Effector memory CD4-positive, alpha-beta T cell (primary cell): ENCODE results near the gene AP2S1.
"Not testable (repeated sequence)": the region's sequence is repeated elsewhere in the genome, so short reads cannot be mapped to it uniquely, and the experiment has no call there.

Experiments
- DNase-seq, 3 donors: peaks; one replicate each; pipeline ENCODE4 v3.0.0-alpha.2; 2020
- H3K27ac ChIP-seq: 2 replicates; pipeline ENCODE4 v1.7.0; 2013; ENCODE audit warnings: mild to moderate bottlenecking, low read length, moderate library complexity; ENCODE audit not compliant: insufficient read depth, poor library complexity, severe bottlenecking
- H3K27me3 ChIP-seq: replicated peaks from 2 replicates; pipeline ENCODE4 v1.7.0; 2013; ENCODE audit warnings: mild to moderate bottlenecking, low read length; ENCODE audit not compliant: insufficient read depth, control insufficient read depth, poor library complexity, severe bottlenecking
- H3K36me3 ChIP-seq: 2 replicates; pipeline ENCODE4 v1.7.0; 2013; ENCODE audit warnings: mild to moderate bottlenecking, low read length, moderate library complexity; ENCODE audit not compliant: control insufficient read depth, insufficient read depth
- H3K4me1 ChIP-seq: 2 replicates; pipeline ENCODE4 v1.7.0; 2013; ENCODE audit warnings: low read length, mild to moderate bottlenecking; ENCODE audit not compliant: control insufficient read depth, insufficient read depth, poor library complexity, severe bottlenecking
- H3K4me3 ChIP-seq: 2 replicates; pipeline ENCODE4 v1.7.0; 2013; ENCODE audit warnings: low read length, low read depth, mild to moderate bottlenecking; ENCODE audit not compliant: insufficient read depth, poor library complexity, severe bottlenecking
- H3K9me3 ChIP-seq: 2 replicates; pipeline ENCODE4 v1.7.0; 2013; ENCODE audit warnings: mild to moderate bottlenecking, low read length, moderate library complexity; ENCODE audit not compliant: control insufficient read depth

Gene AP2S1

DNA sequence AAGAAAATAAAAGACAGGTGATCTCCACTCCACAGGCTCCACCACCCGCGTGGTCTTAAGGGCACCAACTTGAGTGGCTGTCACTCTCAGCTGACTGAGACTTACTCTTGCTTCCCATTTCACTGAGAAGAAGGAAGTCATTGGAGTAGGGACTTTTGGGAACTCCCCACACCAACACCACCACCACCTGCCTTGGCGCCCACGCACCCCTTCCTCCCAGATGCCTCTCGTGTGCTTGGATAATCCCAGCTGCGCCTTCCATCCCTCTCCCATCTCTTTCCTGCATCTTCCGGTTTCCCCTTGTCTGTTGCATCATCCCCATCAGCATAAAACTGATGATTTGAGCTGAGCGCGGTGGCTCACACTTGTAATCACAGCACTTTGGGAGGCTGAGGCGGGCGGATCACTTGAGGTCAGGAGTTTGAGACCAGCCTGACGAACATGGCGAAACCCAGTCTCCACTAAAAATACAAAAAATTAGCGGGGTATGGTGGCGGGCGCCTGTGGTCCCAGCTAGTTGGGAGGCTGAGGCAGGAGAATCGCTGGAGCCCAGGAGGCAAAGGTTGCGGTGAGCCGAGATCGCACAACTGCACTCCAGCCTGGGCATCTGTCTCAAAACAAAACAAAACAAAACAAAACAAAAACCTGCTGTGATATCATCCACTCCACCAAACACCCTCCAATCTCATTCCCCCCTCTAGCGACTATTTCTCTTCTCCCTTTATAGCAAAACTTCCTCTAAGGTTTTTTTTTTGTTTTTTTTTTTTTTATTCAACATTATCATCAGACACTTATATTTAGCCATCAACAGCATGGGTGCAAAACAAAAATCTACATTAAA is 25.5 kb downstream of the AP2S1 start:
- peaks cover 22% of the 10 kb centered on the region for H3K4me1 ChIP-seq
- no peaks in the 10 kb centered on the region for H3K36me3 ChIP-seq
- DNase-seq, result no peak
- H3K4me3 ChIP-seq, result no peak overlapping the region
- no peaks in the 10 kb centered on the region for H3K27me3 ChIP-seq
- H3K27ac ChIP-seq, result no peak overlapping the region
- no peaks in the 10 kb centered on the region for H3K9me3 ChIP-seq

- DNase-seq, result no peak
- no peaks in the 10 kb centered on the region for H3K9me3 ChIP-seq
- H3K27ac ChIP-seq, result no peak overlapping the region
These were observed 27.6 kb downstream of the AP2S1 start for GRCh38 chr19:46823049-46823448.

GRCh38 chr19:46822410-46822787 is 28.2 kb downstream of the AP2S1 start:
- H3K4me1 ChIP-seq, result peaks cover 27% of the 10 kb centered on the region
- H3K9me3 ChIP-seq, H3K36me3 ChIP-seq, H3K27me3 ChIP-seq, H3K4me3 ChIP-seq, DNase-seq: not testable (repeated sequence)
- peak overlapping the region; percentile 62 for H3K27ac ChIP-seq

More at GRCh38 chr19:46823049-46823448, 27.6 kb downstream of the AP2S1 start:
- Histone ChIP-seq H3K4me1 (peaks cover 27% of the 10 kb centered on the region), H3K4me3 (no peak overlapping the region), H3K36me3 (no peaks in the 10 kb centered on the region), H3K27me3 (no peaks in the 10 kb centered on the region)

DNA sequence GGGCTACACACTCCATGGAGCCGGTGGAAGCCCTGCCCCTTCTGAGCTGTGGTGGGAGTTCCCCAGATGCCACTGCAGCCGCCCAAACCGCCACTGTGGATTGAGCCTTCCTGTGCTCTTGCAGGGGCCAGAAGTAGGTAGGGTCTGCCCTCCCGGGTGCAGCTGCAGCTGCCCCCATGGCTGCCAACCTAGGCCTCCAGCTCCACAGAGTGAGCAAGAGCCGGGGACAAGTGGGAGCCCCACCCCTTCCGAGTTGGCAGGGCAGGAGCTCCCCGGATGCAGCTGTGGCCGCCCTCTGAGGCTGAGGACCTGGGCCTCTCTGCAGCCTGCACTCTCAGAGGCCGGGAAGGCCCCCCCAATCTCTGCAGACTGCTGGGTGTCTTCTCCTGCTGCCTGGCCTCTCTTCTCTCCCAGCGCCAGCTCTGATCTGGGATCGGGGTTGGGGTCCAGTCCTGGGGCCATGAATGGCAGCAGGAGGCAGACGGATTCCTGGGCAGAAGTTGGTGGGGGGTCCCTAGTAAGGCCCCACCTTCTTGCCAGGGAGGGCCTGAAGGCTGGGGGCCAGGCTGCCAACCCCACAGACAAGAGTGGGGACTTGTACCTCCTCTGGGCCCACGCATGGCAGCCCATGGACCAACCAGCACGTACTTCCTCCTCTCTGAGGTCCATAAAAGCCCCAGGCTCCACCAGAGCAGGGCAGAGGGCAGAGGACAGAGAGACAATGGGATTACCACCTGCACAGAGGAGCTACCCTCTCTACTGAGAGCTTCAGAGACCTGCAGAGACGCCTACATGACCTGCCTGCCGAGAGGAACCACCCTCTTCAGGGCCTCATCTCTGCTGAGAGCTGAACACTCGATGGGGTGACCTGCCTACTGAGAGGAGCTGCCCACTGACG is 28.9 kb downstream of the AP2S1 start:
- H3K4me1 ChIP-seq, result peaks cover 27% of the 10 kb centered on the region
- DNase-seq, result peak; percentile 30 to 41 (median 36)
- H3K36me3 ChIP-seq, result no peaks in the 10 kb centered on the region
- H3K27me3 ChIP-seq, result no peaks in the 10 kb centered on the region
- peak overlapping the region; percentile 7 for H3K4me3 ChIP-seq
- no peaks in the 10 kb centered on the region for H3K9me3 ChIP-seq
- H3K27ac ChIP-seq, result peak overlapping the region; percentile 62

GRCh38 chr19:46818812-46819211 is 31.8 kb downstream of the AP2S1 start:
- DNase-seq, result no peak
- no peaks in the 10 kb centered on the region for H3K9me3 ChIP-seq
- peaks cover 27% of the 10 kb centered on the region for H3K4me1 ChIP-seq
- H3K36me3 ChIP-seq, result no peaks in the 10 kb centered on the region
- H3K27me3 ChIP-seq, result no peaks in the 10 kb centered on the region
- H3K4me3 ChIP-seq, result no peak overlapping the region
- no peak overlapping the region for H3K27ac ChIP-seq

GRCh38 chr19:46815833-46816627 is 34.6 kb downstream of the AP2S1 start:
- Histone ChIP-seq H3K4me3 (no peak overlapping the region), H3K27me3 (no peaks in the 10 kb centered on the region), H3K27ac (no peak overlapping the region), H3K36me3 (no peaks in the 10 kb centered on the region), H3K9me3 (no peaks in the 10 kb centered on the region), H3K4me1 (peaks cover 14% of the 10 kb centered on the region)
- DNase-seq, result no peak

GRCh38 chr19:46813839-46814358 is 36.7 kb downstream of the AP2S1 start:
- H3K9me3 ChIP-seq, result no peaks in the 10 kb centered on the region
- no peak overlapping the region for H3K4me3 ChIP-seq
- H3K27ac ChIP-seq, result no peak overlapping the region
- peaks cover 2% of the 10 kb centered on the region for H3K4me1 ChIP-seq
- no peaks in the 10 kb centered on the region for H3K36me3 ChIP-seq
- H3K27me3 ChIP-seq, result no peaks in the 10 kb centered on the region
- DNase-seq, result no peak

DNA sequence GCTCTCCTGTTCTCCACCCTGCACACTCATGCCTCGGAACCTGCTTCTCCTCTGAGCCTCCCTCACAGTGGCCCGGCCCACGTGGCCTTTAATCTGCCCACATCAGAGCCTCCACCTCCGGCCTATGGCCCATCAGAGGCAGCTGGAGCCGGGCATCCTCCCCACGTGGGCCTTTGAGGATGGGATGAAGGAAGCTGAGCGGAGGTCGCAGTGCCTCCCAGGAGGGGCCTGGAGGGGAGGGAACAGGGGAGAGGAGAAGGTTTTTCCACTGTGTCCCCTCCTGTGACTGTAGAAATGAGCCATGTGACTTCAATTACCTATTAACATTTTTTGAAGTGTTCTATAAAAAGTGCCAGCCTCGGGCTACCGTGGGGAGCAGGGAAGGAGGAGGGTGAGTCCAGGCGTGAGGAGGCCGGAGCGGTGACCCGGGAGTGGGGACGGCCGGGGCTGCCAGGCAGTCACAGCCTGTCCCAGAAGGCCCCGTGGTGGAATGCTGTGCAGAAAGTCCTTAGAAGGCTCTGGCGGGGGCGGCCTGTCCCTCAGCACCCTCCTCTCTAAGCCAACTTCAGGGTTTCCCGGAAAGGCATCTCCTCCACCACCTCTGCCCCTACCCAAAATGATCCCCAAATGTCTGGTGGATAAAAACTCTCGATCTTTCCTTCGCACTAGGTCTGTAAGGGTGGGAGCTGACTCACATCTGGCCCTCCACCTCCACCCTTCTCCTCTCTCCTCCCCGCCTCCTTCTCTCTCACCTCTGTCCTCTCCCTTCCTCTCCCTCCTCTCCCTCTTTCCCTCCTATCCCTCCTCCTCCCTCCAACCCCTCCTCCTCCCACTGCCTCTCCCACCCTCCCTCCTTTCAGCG is 37.4 kb downstream of the AP2S1 start:
- no peak overlapping the region for H3K4me3 ChIP-seq
- no peaks in the 10 kb centered on the region for H3K4me1 ChIP-seq
- no peak overlapping the region for H3K27ac ChIP-seq
- no peak for DNase-seq
- H3K9me3 ChIP-seq, result no peaks in the 10 kb centered on the region
- no peaks in the 10 kb centered on the region for H3K36me3 ChIP-seq
- no peaks in the 10 kb centered on the region for H3K27me3 ChIP-seq
